Medulla oblongata (tissue), 1 donor: Measurements from ENCODE around the gene FAM184B.
"Not testable (repeated sequence)": the region's sequence is repeated elsewhere in the genome, so short reads cannot be mapped to it uniquely, and the experiment has no call there.

Experiments used
- DNase-seq: peaks from one replicate; pipeline ENCODE4 v3.0.0-alpha.2; 2015; ENCODE audit errors: extremely low spot score

Gene FAM184B

DNA sequence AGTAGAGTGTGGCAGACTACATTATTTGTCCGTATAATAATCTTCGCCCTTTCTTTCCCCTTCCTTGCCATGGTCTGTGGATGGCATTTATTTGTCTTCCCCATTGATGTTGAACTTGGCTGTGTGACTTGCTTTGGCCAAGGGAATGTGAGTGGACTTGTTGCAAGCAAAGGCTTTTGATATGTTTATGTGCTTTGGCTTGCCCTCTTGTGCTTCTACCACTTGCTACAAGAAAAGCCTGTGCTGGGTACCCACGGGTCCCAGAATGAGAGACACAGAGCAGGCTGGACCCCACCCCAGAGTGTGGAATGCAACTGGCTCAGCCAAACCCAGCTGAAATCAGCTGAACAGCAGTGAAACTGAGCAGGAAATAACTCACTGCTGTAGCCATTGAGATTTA, 63.0 kb downstream of the FAM184B start:
- peak; percentile 15 for DNase-seq

DNA sequence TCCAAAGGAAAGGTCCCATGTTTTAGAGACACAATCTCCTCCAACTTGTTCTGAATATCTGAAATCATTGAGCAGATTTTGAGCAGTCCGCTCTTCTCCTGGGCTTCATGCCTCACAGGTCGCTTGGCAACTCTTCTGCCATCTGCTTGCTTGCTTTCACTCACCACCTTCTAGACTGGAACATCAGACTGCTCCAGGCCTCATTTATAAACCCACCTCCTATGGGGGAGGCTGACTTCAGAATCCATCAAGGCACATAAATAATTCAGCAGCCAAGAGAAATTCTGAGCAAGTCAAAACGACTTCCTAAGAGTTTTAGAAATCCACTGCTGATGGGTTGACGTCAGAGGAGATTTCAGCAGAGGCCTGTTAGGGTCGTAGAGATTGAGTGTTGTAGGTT, 64.1 kb downstream of the FAM184B start:
- no peak for DNase-seq

DNA sequence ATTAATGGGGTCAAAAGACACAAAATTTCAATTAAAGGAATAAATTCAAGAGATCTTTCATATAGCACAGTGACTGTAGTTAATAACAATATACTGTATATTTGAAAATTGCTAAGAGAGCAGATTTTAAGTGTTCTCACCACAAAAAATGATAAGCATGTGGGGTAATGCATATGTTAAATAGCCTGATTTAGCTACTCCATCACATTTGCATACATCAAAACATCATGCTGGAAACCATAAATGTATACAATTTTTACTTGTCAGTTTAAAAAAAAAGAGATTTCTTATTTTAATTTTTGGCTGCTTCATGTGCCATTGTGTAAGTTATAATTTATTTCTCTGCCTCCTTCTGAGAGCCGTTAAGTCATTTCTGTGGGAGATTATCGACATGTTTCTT, 65.9 kb downstream of the FAM184B start:
- no peak for DNase-seq

DNA sequence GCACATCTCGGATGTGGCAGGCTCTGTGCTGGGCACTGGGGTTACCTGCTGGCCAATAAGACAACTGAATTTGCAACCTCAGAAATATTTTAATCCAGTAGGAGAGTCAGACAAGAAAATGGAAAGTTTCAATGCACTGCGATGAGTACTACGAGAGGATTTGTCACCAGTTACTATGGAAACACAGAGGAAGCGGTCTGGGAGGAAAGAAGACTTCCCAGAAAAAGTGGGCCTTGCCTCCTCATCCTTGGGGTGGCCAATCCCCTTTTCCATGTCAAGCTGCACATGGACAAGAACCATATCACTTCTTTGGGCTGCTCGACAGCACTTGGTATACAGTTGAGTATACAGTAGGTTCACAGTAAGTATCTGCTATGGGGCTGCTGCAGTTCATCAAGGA, 67.6 kb downstream of the FAM184B start:
- DNase-seq, result no peak

GRCh38 chr4:17712166-17712565, 69.3 kb downstream of the FAM184B start:
- DNase-seq, result no peak

DNA sequence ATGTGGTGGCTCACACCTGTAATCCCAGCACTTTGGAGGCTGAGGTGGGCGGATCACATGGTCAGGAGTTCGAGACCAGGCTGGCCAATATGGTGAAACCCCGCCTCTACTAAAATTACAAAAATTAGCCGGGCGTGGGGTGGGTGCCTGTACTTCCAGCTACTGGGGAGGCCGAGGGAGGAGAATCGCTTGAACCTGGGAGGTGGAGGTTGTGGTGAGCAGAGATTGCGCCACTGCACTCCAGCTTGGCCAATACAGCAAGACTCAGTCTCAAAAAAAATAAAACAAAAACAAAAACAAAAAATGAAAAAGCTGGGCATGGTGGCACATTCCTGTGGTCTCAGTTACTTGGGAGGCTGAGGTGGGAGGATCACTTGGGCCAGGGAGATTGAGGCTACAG, 70.2 kb downstream of the FAM184B start:
- not testable (repeated sequence) for DNase-seq

DNA sequence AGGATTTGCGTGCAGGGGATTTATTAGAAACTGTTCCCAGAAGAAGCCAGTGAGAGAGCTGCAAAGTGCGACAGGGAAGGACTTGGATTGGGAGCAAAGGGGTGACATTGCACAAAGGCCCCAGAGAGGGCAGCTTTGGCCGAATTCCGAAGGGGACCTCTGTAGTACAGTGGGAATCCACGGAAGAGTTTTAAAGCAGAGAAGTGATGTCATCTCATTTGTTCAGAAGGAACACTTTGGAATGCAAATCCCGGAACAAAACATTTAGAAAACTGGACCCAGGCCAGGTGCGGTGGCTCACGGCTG, 71.7 kb downstream of the FAM184B start:
- DNase-seq, result no peak

DNA sequence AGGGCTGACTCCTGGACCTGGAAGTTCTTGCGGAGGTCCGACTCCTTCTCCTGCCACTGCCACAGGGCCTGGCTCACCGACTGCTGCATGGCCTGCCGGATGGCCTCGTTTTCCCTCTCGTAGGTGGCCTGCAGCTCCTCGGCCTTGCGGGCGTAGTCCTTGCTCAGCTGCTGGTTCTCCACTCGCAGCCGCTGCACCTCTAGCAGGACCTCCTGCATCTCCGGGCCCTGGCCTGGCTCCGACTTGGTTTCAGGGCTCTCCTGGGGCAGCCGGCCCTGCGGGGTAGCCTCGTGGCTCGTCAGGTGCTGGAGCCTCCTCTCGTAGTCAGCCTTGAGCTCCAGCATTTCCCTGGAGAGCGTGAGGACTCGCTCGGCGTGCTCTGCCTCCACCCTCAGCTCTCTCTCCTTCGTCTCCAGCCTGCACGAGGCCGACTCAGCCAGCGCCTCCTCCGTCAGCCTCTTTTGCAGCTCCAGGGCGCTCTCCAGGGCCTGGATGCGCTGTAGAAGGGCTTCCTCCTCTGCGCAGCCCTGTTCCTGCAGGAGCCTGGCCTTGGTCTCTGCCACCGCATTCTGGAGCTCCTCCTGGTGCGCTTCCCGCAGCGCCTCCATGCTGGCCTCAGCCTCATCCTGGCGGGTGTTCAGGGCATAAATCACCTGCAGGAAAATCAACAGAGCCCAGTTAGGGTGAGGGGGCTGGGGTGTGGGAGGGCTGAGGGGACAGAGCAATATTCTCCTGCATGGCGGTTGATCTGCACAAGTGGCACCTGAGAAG, 72.2 kb downstream of the FAM184B start:
- no peak for DNase-seq

- no peak for DNase-seq
Measured at GRCh38 chr4:17707671-17708070, 73.8 kb downstream of the FAM184B start.

- DNase-seq, result no peak
Measured at GRCh38 chr4:17705107-17705506, 76.3 kb downstream of the FAM184B start.

- no peak for DNase-seq
Measured at GRCh38 chr4:17704020-17704650, 77.3 kb downstream of the FAM184B start.

GRCh38 chr4:17702641-17703040, 78.8 kb downstream of the FAM184B start:
- no peak for DNase-seq

DNA sequence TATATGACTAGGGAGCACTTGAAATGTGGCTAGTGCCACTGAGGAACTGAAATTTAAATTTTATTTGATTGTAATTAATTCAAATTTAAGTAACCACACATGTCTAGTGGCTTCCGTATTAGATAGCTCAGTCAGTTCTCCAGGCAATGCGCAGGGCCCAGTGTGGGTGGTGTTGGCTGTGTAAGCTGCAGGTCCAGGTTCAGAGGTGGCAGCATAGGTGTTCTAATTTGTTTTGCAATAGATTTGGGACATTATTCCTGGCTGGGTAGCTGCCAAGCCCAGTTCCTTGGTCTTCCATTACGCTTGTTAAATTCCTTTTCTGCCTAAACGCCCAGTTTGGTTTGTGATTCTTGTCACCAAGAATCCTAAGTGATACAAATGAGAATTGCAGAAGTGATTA, 79.5 kb downstream of the FAM184B start:
- DNase-seq, result no peak

GRCh38 chr4:17701138-17701839, 80.1 kb downstream of the FAM184B start:
- DNase-seq, result no peak

- DNase-seq, result no peak
Measured at GRCh38 chr4:17699380-17699779, 82.0 kb downstream of the FAM184B start.

GRCh38 chr4:17698116-17698515, 83.3 kb downstream of the FAM184B start:
- DNase-seq, result no peak

DNA sequence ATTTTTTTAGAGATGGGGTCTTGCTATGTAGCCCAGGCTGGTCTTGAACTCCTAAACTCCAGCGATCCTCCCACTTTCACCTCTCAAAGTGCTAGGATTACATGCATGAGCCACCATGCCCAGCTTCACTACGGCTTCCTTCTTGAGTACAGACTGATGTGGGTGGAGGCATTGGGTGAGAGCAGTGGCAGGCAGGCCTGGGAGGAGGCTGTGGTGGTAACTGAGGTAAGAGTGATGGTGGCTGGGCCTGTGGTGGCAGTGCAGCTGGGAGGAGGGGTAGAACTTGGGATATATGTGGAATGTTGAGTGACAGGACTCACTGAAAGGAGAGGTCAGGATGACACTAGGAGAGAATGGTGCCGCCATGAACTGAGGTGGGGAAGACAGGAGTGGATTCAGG, 86.1 kb downstream of the FAM184B start:
- DNase-seq, result no peak

GRCh38 chr4:17694552-17694951, 86.9 kb downstream of the FAM184B start:
- no peak for DNase-seq

DNA sequence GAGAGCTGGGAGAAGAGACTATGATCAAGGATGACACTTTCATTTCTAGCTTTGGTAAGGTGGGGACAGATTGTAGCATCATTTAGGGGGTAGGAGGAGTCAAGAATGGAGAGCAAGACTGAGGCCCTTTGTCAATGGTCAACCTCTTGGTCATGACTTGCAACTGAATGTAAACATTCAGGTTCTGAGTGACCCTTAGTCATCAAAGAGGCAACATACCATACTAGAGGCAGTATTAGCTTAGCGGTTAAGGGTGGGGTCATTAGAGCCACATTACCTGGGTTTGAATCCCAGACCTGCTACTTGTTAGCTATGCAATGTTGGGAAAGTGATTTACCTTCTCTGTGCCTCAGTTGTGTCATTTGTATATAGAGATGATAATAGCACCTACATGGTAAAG, 90.5 kb downstream of the FAM184B start:
- DNase-seq, result no peak

DNA sequence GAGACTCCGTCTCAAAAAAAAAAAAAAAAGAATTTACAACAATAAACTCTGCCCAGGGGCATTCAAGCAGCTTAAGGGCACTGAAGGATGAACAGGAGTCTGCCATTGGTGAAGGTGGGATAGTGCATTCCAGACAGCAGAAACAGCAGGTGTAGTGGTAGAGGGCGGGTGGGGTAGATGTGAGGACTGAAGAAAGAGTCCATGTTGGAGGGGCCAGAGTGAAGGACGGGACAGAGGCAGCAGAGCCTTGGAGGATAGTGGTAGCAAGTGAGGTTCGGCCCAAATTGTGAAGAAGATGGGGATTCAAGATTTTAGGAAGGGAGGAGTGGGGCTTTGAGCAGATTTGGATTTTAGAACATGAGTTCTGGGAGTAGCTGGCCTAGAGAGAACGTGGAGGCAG, 91.3 kb downstream of the FAM184B start:
- no peak for DNase-seq

- peak; percentile 75 for DNase-seq
Measured at GRCh38 chr4:17688011-17688441, 93.4 kb downstream of the FAM184B start.

GRCh38 chr4:17687237-17687857, 94.1 kb downstream of the FAM184B start:
- DNase-seq, result peak; percentile 9

DNA sequence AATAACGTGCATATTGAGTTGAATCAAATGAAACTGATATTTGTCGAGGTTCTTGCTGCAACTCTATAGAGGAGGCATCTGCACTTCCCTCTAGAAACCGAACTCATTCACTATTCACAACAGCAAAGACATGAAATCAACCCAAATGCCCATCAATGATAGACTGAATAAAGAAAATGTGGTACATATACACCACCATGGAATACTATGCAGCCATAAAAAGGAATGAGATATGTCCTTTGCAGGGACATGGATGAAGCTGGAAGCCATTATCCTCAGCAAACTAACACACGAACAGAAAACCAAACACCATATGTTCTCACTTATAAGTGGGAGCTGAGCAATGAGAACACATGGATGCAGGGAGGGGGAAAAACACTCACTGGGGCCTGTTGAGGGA, 96.8 kb downstream of the FAM184B start:
- not testable (repeated sequence) for DNase-seq
